Gastroesophageal sphincter (tissue), 4 donors: ENCODE measurements around the gene YBX1. TPM values are rescaled to one million over a fixed set of nuclear protein-coding genes. Genes with fewer than 3 reads are reported as not detected.

Experiments
- ATAC-seq: fragments of 150-250 bp; one replicate; pipeline ENCODE4 v1.9.1; 2016; ENCODE audit warnings: mild to moderate bottlenecking, moderate library complexity
- H3K27ac ChIP-seq, 4 donors: fragments of 200-600 bp; sonication (generic) in 3 of 4; 1 replicate in 3 of 4; 2 replicates in 1 of 4; pipeline ENCODE4 v1.5.1; 2016 to 2019
- H3K27me3 ChIP-seq: fragments of 200-600 bp; sonication (generic); one replicate; pipeline ENCODE4 v1.5.1; 2019
- H3K36me3 ChIP-seq, 2 donors: fragments of 200-600 bp; sonication (generic); one replicate each; pipeline ENCODE4 v1.5.1; 2019; ENCODE audit warnings: control low read depth in 1 of 2
- H3K4me1 ChIP-seq, 3 donors: fragments of 200-600 bp; sonication (generic); 1 replicate in 2 of 3; 2 replicates in 1 of 3; pipeline ENCODE4 v1.5.1; 2016 to 2019; ENCODE audit warnings: control low read depth in 2 of 3
- H3K4me3 ChIP-seq, 2 donors: fragments of 200-600 bp; sonication (generic); one replicate each; pipeline ENCODE4 v1.5.1; 2019; ENCODE audit warnings: mild to moderate bottlenecking in 1 of 2, moderate library complexity in 1 of 2
- H3K9me3 ChIP-seq, 3 donors: fragments of 200-600 bp; sonication (generic); one replicate each; pipeline ENCODE4 v1.5.1; 2017 to 2019; ENCODE audit warnings: control low read depth in 2 of 3
- CTCF ChIP-seq, 4 experiments: fragments of 200-600 bp in 2 of 4; fragments of 450-650 bp in 2 of 4; sonication (generic) in 1 of 4; IDR thresholded peaks; one replicate each; pipeline ENCODE4 v1.5.1; 2017 to 2019; ENCODE audit warnings: antibody characterized with exemption in 4 of 4, mild to moderate bottlenecking in 2 of 4, moderate library complexity in 2 of 4
- EP300 ChIP-seq: sonication (generic); formaldehyde crosslinking; IDR thresholded peaks from one replicate; pipeline ENCODE4 v1.6.1; 2017; ENCODE audit warnings: antibody characterized with exemption, mild to moderate bottlenecking
- POLR2A ChIP-seq, 2 donors: fragments of 450-650 bp; IDR thresholded peaks; one replicate each; pipeline ENCODE4 v1.6.1; 2017; ENCODE audit warnings: antibody characterized with exemption in 2 of 2, mild to moderate bottlenecking in 2 of 2, moderate library complexity in 1 of 2
- POLR2AphosphoS5 ChIP-seq: sonication (generic); formaldehyde crosslinking; IDR thresholded peaks from one replicate; pipeline ENCODE4 v1.6.1; 2017; ENCODE audit warnings: antibody characterized with exemption
- WGBS, 2 donors: methylation state at CpG; one replicate each; pipeline ENCODE4 v1.1.5; 2018; ENCODE audit warnings: low coverage in 1 of 2; 5-methylcytosine and 5-hydroxymethylcytosine counted together
- total RNA-seq, 4 donors: library from RNA; depleted of rRNA; stranded (reverse); fragments of >200 nt; gene quantifications; one replicate each; pipeline ENCODE4 v1.1.0, GENCODE V29; 2016

The YBX1 gene
- total RNA-seq: 100 to 1,000 TPM; 625 to 985 (median 777) TPM

DNA sequence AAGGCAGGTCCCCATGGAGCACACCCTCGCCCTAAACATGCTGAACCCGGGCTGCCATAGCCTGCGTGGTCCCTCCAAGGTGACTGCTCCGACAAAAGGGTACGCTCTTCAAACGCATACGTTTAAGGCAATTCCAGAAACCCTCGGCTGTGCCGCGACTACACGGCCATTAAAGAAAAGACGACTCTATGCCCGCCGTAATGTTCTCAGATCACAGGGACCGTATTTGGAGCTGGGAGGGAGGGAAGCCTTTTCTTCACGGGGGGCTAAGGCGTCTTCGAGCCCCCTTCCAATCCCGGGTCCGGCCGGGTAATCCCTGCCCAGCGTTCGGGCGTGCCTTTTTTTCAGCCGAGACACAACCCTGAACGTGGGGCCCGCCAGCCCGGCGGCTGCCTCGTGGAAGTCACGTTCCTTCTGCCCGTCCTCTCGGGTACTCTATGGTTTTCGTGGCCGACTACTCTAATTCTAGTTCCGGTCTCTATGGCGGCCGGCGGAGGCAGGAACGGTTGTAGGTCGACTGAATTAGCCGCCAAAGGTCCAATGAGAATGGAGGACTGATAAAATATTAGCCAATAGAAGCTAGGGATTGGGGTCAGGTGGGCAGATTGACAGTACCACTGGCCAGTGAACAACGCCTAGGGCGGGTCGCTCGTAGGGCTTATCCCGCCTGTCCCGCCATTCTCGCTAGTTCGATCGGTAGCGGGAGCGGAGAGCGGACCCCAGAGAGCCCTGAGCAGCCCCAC, at the start of gene YBX1:
TSS of gene YBX1 (plus strand) at position 678 of the 743 bp plus-strand sequence. CDS start 148 bp downstream, outside the sequence.
- peak; percentile 88 for TF ChIP-seq POLR2AphosphoS5
- TF ChIP-seq EP300: no peak
- TF ChIP-seq POLR2A (IDR thresholded peaks at IDR 0.05): peak; percentile 74 to 76
- no peak for TF ChIP-seq CTCF (IDR thresholded peaks at IDR 0.05)
- Histone ChIP-seq H3K36me3 (peaks cover 0 to 7% of the 10 kb centered on the region in 2 donors), H3K27ac (peak within 1 kb of the TSS; percentile 91 to 98 (median 98)), H3K4me1 (peaks cover 12 to 58% (median 36%) of the 10 kb centered on the region in 3 donors), H3K27me3 (no peaks in the 10 kb centered on the region), H3K4me3 (peak within 1 kb of the TSS; percentile 94 to 99), H3K9me3 (no peaks in the 10 kb centered on the region)
- ATAC-seq: peak; percentile 98
- 0% methylated on average over 3 to 18 of the region's 54 CpGs for WGBS, 2 donors

GRCh38 chr1:42639116-42639515, 43.1 kb upstream of the YBX1 start:
- H3K4me1 ChIP-seq: no peaks in the 10 kb centered on the region
- H3K36me3 ChIP-seq: no peaks in the 10 kb centered on the region
- no peak overlapping the region for H3K27ac ChIP-seq
- TF ChIP-seq POLR2AphosphoS5 (no peak), EP300 (no peak), CTCF (IDR thresholded peaks at IDR 0.05) (no peak), POLR2A (IDR thresholded peaks at IDR 0.05) (no peak)
- no peak overlapping the region for H3K4me3 ChIP-seq
- ATAC-seq: no peak
- H3K27me3 ChIP-seq: no peaks in the 10 kb centered on the region
- no peaks in the 10 kb centered on the region for H3K9me3 ChIP-seq

DNA sequence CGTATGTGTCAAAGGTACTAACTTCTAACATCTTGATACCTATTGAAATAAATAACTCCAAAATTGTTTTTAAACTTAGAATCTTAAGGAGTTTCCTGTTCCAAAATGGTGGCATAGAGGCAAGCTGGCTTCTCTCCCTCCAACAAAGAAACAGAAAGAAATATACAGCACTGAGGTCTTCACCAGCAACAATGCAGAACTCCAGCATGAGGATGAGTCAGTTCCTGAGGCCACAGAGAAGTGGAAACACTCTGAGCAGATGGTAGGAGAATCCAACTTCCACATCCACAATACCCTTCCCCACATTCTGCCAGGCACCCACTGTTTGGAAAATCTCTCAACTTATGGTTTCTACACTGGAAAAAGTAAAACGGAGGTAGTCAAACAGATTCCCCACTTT, 36.2 kb upstream of the YBX1 start:
- H3K27ac ChIP-seq: no peak overlapping the region
- WGBS, 2 donors: 75 to 94% methylated on average over 1 to 2 of the region's 2 CpGs
- TF ChIP-seq CTCF (IDR thresholded peaks at IDR 0.05) (no peak), POLR2AphosphoS5 (no peak), POLR2A (IDR thresholded peaks at IDR 0.05) (no peak), EP300 (no peak)
- H3K9me3 ChIP-seq: no peaks in the 10 kb centered on the region
- H3K4me1 ChIP-seq: no peaks in the 10 kb centered on the region
- no peaks in the 10 kb centered on the region for H3K27me3 ChIP-seq
- peaks cover 0 to 25% of the 10 kb centered on the region in 2 donors for H3K36me3 ChIP-seq
- ATAC-seq: no peak
- no peak overlapping the region for H3K4me3 ChIP-seq

DNA sequence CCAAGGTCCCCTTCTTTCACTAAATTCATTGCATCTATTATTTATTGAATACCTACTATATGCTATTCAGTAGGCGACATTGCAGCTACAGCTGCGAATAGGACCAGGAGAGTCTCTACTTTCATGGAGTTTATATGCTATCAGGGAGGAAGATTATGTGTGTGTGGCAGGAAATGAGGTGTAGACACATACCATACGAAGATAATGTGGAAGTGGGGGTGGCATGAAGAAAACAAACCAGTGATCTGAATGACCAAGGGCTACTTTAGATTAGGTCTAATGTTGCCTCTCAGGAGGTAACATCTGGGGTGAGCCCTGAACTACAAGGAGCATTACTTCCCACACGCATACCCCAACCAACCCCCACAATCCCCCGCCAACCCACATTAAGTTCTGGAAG, 25.0 kb upstream of the YBX1 start:
- Histone ChIP-seq H3K27ac (peak overlapping the region; percentile 73 to 86 (median 84)), H3K4me3 (peak overlapping the region in 1 of 2 donors; percentile 80), H3K36me3 (peaks cover 0 to 23% of the 10 kb centered on the region in 2 donors), H3K4me1 (peaks cover 4 to 18% (median 11%) of the 10 kb centered on the region in 3 donors), H3K9me3 (no peaks in the 10 kb centered on the region), H3K27me3 (no peaks in the 10 kb centered on the region)
- ATAC-seq: no peak
- WGBS, 2 donors: 82 to 83% methylated on average over 3 to 5 of the region's 5 CpGs
- TF ChIP-seq CTCF (IDR thresholded peaks at IDR 0.05) (no peak), EP300 (no peak)
